ENCODE results near the gene FGF22. TPM values are rescaled to one million over a fixed set of nuclear protein-coding genes. Genes with fewer than 3 reads are reported as not detected.

FGF22 gene
- polyA plus RNA-seq, 1 donor, result 0.24 TPM

- Histone ChIP-seq H3K4me3 (ENCODE audit: low read length) (no peak overlapping the region), H3K9me3 (ENCODE audit: control insufficient read depth, low read depth, low read length) (peaks cover 8% of the 10 kb centered on the region), H3K4me1 (ENCODE audit: control insufficient read depth, insufficient read depth, low read length) (peaks cover 33% of the 10 kb centered on the region), H3K36me3 (ENCODE audit: control insufficient read depth, insufficient read depth, low read length) (no peaks in the 10 kb centered on the region), H3K27me3 (ENCODE audit: control insufficient read depth, insufficient read depth, low read length) (peaks cover 5% of the 10 kb centered on the region), H3K27ac (ENCODE audit: low read length) (no peak overlapping the region)
- no CpG with 5 or more reads among the region's 38 CpGs for WGBS (ENCODE audit: insufficient coverage, low lambda C conversion rate)
- DNase-seq, result no peak
Measured at GRCh38 chr19:674282-675151, 34.8 kb downstream of the FGF22 start.

GRCh38 chr19:676007-676338, 36.3 kb downstream of the FGF22 start:
- DNase-seq, result no peak

GRCh38 chr19:676339-677105, 36.8 kb downstream of the FGF22 start, which contains the start of gene FSTL3:
TSS of gene FSTL3 (plus strand) at chr19:676392. CDS start at chr19:676424, 32 bp downstream.
- Histone ChIP-seq H3K27ac (ENCODE audit: low read length) (peak within 1 kb of the TSS; percentile 66), H3K4me1 (ENCODE audit: control insufficient read depth, insufficient read depth, low read length) (peaks cover 37% of the 10 kb centered on the region), H3K36me3 (ENCODE audit: control insufficient read depth, insufficient read depth, low read length) (no peaks in the 10 kb centered on the region), H3K9me3 (ENCODE audit: control insufficient read depth, low read depth, low read length) (peaks cover 14% of the 10 kb centered on the region), H3K4me3 (ENCODE audit: low read length) (peak within 1 kb of the TSS; percentile 41), H3K27me3 (ENCODE audit: control insufficient read depth, insufficient read depth, low read length) (peaks cover 5% of the 10 kb centered on the region)
- peak in 1 of 2 donors; percentile 46 for DNase-seq
- no CpG with 5 or more reads among the region's 63 CpGs for WGBS (ENCODE audit: insufficient coverage, low lambda C conversion rate)

More at GRCh38 chr19:676007-676338, 36.3 kb downstream of the FGF22 start:
- Histone ChIP-seq H3K4me1 (ENCODE audit: control insufficient read depth, insufficient read depth, low read length) (peaks cover 37% of the 10 kb centered on the region), H3K4me3 (ENCODE audit: low read length) (peak overlapping the region; percentile 31), H3K27ac (ENCODE audit: low read length) (peak overlapping the region; percentile 66), H3K36me3 (ENCODE audit: control insufficient read depth, insufficient read depth, low read length) (no peaks in the 10 kb centered on the region), H3K27me3 (ENCODE audit: control insufficient read depth, insufficient read depth, low read length) (peaks cover 5% of the 10 kb centered on the region), H3K9me3 (ENCODE audit: control insufficient read depth, low read depth, low read length) (peaks cover 9% of the 10 kb centered on the region)
- WGBS (ENCODE audit: insufficient coverage, low lambda C conversion rate), result no CpG with 5 or more reads among the region's 31 CpGs

GRCh38 chr19:677201-677600, 37.5 kb downstream of the FGF22 start:
- Histone ChIP-seq H3K4me1 (ENCODE audit: control insufficient read depth, insufficient read depth, low read length) (peaks cover 37% of the 10 kb centered on the region), H3K9me3 (ENCODE audit: control insufficient read depth, low read depth, low read length) (peaks cover 16% of the 10 kb centered on the region), H3K27me3 (ENCODE audit: control insufficient read depth, insufficient read depth, low read length) (peaks cover 5% of the 10 kb centered on the region), H3K27ac (ENCODE audit: low read length) (no peak overlapping the region), H3K4me3 (ENCODE audit: low read length) (no peak overlapping the region), H3K36me3 (ENCODE audit: control insufficient read depth, insufficient read depth, low read length) (no peaks in the 10 kb centered on the region)
- no CpG with 5 or more reads among the region's 15 CpGs for WGBS (ENCODE audit: insufficient coverage, low lambda C conversion rate)
- peak; percentile 44 to 61 for DNase-seq

GRCh38 chr19:677601-678436, 38.1 kb downstream of the FGF22 start:
- no CpG with 5 or more reads among the region's 22 CpGs for WGBS (ENCODE audit: insufficient coverage, low lambda C conversion rate)
- H3K4me1 ChIP-seq (ENCODE audit: control insufficient read depth, insufficient read depth, low read length), result peaks cover 37% of the 10 kb centered on the region
- no peaks in the 10 kb centered on the region for H3K36me3 ChIP-seq (ENCODE audit: control insufficient read depth, insufficient read depth, low read length)
- peaks cover 5% of the 10 kb centered on the region for H3K27me3 ChIP-seq (ENCODE audit: control insufficient read depth, insufficient read depth, low read length)
- peaks cover 16% of the 10 kb centered on the region for H3K9me3 ChIP-seq (ENCODE audit: control insufficient read depth, low read depth, low read length)
- no peak overlapping the region for H3K4me3 ChIP-seq (ENCODE audit: low read length)
- DNase-seq, result no peak
- no peak overlapping the region for H3K27ac ChIP-seq (ENCODE audit: low read length)

- no peaks in the 10 kb centered on the region for H3K36me3 ChIP-seq (ENCODE audit: control insufficient read depth, insufficient read depth, low read length)
- H3K4me1 ChIP-seq (ENCODE audit: control insufficient read depth, insufficient read depth, low read length), result peaks cover 37% of the 10 kb centered on the region
- peaks cover 5% of the 10 kb centered on the region for H3K27me3 ChIP-seq (ENCODE audit: control insufficient read depth, insufficient read depth, low read length)
- peak overlapping the region; percentile 92 for H3K27ac ChIP-seq (ENCODE audit: low read length)
- DNase-seq, result no peak
- H3K9me3 ChIP-seq (ENCODE audit: control insufficient read depth, low read depth, low read length), result peaks cover 16% of the 10 kb centered on the region
- peak overlapping the region; percentile 50 for H3K4me3 ChIP-seq (ENCODE audit: low read length)
- WGBS (ENCODE audit: insufficient coverage, low lambda C conversion rate), result no CpG with 5 or more reads among the region's 16 CpGs
Measured at GRCh38 chr19:678791-679388, 39.2 kb downstream of the FGF22 start.

- DNase-seq, result peak; percentile 87 to 90
- H3K9me3 ChIP-seq (ENCODE audit: control insufficient read depth, low read depth, low read length), result peaks cover 16% of the 10 kb centered on the region
- peaks cover 5% of the 10 kb centered on the region for H3K27me3 ChIP-seq (ENCODE audit: control insufficient read depth, insufficient read depth, low read length)
- peak overlapping the region; percentile 50 for H3K4me3 ChIP-seq (ENCODE audit: low read length)
- WGBS (ENCODE audit: insufficient coverage, low lambda C conversion rate), result no CpG with 5 or more reads among the region's 69 CpGs
- no peaks in the 10 kb centered on the region for H3K36me3 ChIP-seq (ENCODE audit: control insufficient read depth, insufficient read depth, low read length)
- H3K27ac ChIP-seq (ENCODE audit: low read length), result peak overlapping the region; percentile 92
- H3K4me1 ChIP-seq (ENCODE audit: control insufficient read depth, insufficient read depth, low read length), result peaks cover 37% of the 10 kb centered on the region
Measured at GRCh38 chr19:679418-680286, 40.0 kb downstream of the FGF22 start.

GRCh38 chr19:680287-681028, 40.8 kb downstream of the FGF22 start:
- peak; percentile 98 for DNase-seq
- Histone ChIP-seq H3K36me3 (ENCODE audit: control insufficient read depth, insufficient read depth, low read length) (no peaks in the 10 kb centered on the region), H3K4me1 (ENCODE audit: control insufficient read depth, insufficient read depth, low read length) (peaks cover 29% of the 10 kb centered on the region), H3K4me3 (ENCODE audit: low read length) (peak overlapping the region; percentile 64), H3K27me3 (ENCODE audit: control insufficient read depth, insufficient read depth, low read length) (peaks cover 5% of the 10 kb centered on the region), H3K27ac (ENCODE audit: low read length) (peak overlapping the region; percentile 92), H3K9me3 (ENCODE audit: control insufficient read depth, low read depth, low read length) (peaks cover 16% of the 10 kb centered on the region)
- no CpG with 5 or more reads among the region's 70 CpGs for WGBS (ENCODE audit: insufficient coverage, low lambda C conversion rate)
